Measurements from ENCODE around the gene NFU1.

NFU1 gene

DNA sequence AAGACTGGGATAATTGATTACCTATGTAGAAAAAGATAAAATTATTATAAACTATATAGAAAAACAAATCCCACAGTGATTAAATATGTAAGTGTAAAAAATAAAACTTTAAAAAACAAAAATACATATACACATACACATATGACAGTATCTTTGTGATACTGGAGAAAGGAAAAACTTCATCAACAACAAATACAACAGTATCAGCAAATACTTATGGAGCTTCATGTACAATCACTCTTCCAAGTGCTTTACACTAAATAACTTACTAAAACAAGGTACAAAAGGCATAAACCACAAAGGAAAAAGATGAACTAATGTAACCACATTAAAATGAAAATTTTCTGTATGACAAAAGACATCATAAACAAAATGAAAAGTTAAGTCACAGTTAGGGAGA, 26.1 kb downstream of the NFU1 start:
- TF ChIP-seq, protein P1, sequence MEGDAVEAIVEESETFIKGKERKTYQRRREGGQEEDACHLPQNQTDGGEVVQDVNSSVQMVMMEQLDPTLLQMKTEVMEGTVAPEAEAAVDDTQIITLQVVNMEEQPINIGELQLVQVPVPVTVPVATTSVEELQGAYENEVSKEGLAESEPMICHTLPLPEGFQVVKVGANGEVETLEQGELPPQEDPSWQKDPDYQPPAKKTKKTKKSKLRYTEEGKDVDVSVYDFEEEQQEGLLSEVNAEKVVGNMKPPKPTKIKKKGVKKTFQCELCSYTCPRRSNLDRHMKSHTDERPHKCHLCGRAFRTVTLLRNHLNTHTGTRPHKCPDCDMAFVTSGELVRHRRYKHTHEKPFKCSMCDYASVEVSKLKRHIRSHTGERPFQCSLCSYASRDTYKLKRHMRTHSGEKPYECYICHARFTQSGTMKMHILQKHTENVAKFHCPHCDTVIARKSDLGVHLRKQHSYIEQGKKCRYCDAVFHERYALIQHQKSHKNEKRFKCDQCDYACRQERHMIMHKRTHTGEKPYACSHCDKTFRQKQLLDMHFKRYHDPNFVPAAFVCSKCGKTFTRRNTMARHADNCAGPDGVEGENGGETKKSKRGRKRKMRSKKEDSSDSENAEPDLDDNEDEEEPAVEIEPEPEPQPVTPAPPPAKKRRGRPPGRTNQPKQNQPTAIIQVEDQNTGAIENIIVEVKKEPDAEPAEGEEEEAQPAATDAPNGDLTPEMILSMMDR (conservative IDR thresholded peaks at IDR 0.05; ENCODE audit: low read depth, low read length): no peak
- H3K4me3 ChIP-seq (ENCODE audit: low read length): no peak overlapping the region
- no peak for DNase-seq (ENCODE audit: low read depth)

DNA sequence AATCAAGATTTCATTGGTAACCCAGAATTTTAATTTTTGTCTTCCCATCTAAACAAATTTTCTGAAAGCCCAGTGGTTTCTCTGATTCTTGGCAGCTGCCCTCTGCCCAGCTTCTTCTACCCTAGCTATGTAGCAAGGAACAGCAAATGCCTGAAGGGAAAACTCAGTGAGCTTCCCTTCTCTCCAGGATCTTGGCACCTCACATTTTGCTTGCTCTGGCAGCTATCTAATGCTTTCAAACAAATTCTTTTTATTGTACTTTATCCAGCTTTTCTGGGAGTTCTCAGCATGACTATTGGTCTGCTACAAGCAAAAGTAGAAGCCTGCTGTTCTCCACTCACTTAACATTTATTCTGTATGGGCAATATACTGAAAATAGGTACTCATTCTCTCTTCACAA, 31.9 kb downstream of the NFU1 start:
- no peak overlapping the region for H3K4me3 ChIP-seq (ENCODE audit: low read length)
- no peak for DNase-seq (ENCODE audit: low read depth)
- TF ChIP-seq, protein P1 (conservative IDR thresholded peaks at IDR 0.05; ENCODE audit: low read depth, low read length): no peak

DNA sequence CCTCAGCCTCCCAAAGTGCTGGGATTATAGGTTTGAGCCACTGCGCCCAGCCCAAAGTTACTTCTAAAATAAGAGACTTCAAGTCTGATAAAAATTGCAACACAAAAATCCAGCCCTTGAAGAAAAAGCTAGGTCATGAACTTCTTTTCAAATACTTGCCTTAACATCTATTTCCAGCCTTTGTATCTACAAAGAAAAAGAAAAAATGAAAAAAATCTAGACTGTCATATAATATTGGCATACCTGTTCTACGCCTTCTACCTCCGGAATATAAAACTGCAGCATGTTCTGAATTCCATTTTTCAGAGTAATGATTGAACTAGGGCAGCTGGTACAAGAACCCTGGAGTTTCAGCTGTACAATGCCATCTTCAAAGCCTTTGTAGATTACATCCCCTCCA, 37.1 kb downstream of the NFU1 start:
- no peak for DNase-seq (ENCODE audit: low read depth)
- TF ChIP-seq, protein P1 (conservative IDR thresholded peaks at IDR 0.05; ENCODE audit: low read depth, low read length): no peak
- no peak overlapping the region for H3K4me3 ChIP-seq (ENCODE audit: low read length)

DNA sequence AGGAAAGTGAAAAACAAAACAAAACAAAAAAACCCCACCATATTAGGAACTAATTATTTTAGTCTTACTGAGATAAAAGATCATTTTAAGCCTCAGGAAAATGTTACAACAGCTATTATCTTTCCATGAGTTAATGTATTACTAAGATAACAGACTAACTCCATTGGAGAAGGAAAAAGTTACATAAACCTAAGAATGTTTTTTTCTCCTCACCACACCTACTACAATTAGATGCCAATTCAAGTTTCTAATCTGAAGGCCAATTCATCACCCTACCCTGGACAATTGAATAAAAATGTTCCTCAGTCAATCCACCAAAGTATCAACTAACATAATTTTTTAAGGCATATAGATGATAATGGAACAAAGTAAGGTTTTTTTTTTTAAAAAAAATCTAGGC, 40.0 kb downstream of the NFU1 start:
- DNase-seq (ENCODE audit: low read depth): no peak
- no peak overlapping the region for H3K4me3 ChIP-seq (ENCODE audit: low read length)
- TF ChIP-seq, protein P1 (conservative IDR thresholded peaks at IDR 0.05; ENCODE audit: low read depth, low read length): no peak

DNA sequence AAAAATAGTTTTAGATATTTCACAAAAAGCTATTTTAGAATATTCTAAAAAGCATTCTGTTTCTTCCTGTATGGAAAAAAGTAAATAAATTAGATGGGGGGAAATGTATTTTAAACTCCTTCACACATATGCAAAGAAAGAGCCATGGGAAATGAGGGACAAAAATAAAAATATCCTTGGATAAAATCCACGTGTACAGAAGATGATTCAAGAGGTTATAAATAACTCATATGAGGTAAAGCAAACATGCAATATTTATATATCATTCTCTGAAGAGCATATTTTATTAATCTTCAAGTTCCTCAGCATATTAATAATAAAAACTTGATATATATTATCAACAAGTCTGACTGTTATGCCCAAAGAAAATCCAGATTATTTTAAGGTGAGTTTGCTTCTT, 41.4 kb downstream of the NFU1 start:
- DNase-seq (ENCODE audit: low read depth): no peak
- no peak overlapping the region for H3K4me3 ChIP-seq (ENCODE audit: low read length)
- TF ChIP-seq, protein P1 (conservative IDR thresholded peaks at IDR 0.05; ENCODE audit: low read depth, low read length): no peak

DNA sequence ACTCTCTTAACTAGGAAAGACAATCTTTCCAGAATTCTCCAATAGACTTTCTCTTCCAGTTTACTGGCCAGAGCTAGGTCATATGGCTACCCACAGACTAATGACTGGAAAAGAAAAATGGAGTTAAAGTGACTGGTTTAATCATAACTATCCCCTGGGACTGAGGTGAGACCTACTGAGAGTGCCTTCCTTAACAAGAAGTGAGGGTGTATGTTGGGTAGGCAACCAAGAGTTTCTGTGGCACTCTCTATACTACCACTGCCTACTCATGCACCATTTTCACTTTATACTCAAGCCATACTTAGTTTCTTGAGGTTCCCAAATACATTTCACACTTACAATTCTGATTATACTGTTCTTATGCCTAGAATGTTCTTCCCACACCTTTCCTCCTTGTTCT, 43.3 kb downstream of the NFU1 start:
- TF ChIP-seq, protein P1 (conservative IDR thresholded peaks at IDR 0.05; ENCODE audit: low read depth, low read length): no peak
- H3K4me3 ChIP-seq (ENCODE audit: low read length): no peak overlapping the region
- DNase-seq (ENCODE audit: low read depth): no peak

DNA sequence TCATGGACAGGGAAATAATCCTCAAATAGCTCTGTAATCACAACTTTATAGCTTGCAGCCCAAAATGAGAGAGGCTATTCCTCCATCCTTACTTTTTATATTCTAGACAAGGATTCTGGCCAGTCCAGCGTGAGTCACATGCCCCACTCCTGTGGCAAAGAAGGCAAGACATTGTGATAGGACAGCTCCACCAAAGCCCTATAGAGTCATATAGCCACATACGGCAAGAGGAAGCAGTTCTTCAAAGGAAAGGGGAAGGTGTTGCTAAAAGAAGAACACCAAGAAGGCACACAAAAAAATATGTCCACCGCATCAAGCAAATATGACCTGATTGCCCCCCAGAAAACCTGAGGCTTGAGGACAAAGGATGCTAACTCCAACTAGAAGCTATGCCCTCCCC, 46.8 kb downstream of the NFU1 start:
- no peak overlapping the region for H3K4me3 ChIP-seq (ENCODE audit: low read length)
- no peak for DNase-seq (ENCODE audit: low read depth)
- TF ChIP-seq, protein P1 (conservative IDR thresholded peaks at IDR 0.05; ENCODE audit: low read depth, low read length): no peak

Measured in retinal pigment epithelial cell (primary cell).